GM18858 (cell line): ENCODE results near the gene SH3TC1.

Experiments used
- ATAC-seq: cut with Tn5 transposase; IDR thresholded peaks from one replicate; pipeline ENCODE4 v1.9.1; 2021; ENCODE audit not compliant: unreplicated experiment

The SH3TC1 gene

GRCh38 chr4:8163436-8164193, 35.5 kb upstream of the SH3TC1 start:
- no peak for ATAC-seq

- ATAC-seq = no peak
These were observed 34.9 kb upstream of the SH3TC1 start for GRCh38 chr4:8164194-8164565.

GRCh38 chr4:8164687-8165086, 34.4 kb upstream of the SH3TC1 start:
- no peak for ATAC-seq

- ATAC-seq = no peak
These were observed 33.7 kb upstream of the SH3TC1 start for GRCh38 chr4:8165374-8165896.

- no peak for ATAC-seq
These were observed 31.8 kb upstream of the SH3TC1 start for GRCh38 chr4:8167291-8167690.

GRCh38 chr4:8167815-8168214, 31.3 kb upstream of the SH3TC1 start:
- ATAC-seq = no peak

- ATAC-seq = no peak
These were observed 30.9 kb upstream of the SH3TC1 start for GRCh38 chr4:8168232-8168631.

GRCh38 chr4:8168832-8169598, 30.1 kb upstream of the SH3TC1 start:
- no peak for ATAC-seq

- no peak for ATAC-seq
These were observed 29.3 kb upstream of the SH3TC1 start for GRCh38 chr4:8169763-8170162.

- no peak for ATAC-seq
These were observed 28.7 kb upstream of the SH3TC1 start for GRCh38 chr4:8170341-8170740.

GRCh38 chr4:8171266-8171665, 27.8 kb upstream of the SH3TC1 start:
- ATAC-seq = no peak

GRCh38 chr4:8171984-8172924, 26.8 kb upstream of the SH3TC1 start:
- ATAC-seq = peak; percentile 72

- no peak for ATAC-seq
These were observed 25.4 kb upstream of the SH3TC1 start for GRCh38 chr4:8173492-8174242.

GRCh38 chr4:8174970-8175369, 24.1 kb upstream of the SH3TC1 start:
- no peak for ATAC-seq

GRCh38 chr4:8175686-8176085, 23.4 kb upstream of the SH3TC1 start:
- ATAC-seq = no peak

- peak; percentile 74 for ATAC-seq
These were observed 22.3 kb upstream of the SH3TC1 start for GRCh38 chr4:8176547-8177399.

- ATAC-seq = no peak
These were observed 21.5 kb upstream of the SH3TC1 start for GRCh38 chr4:8177552-8177951.

- ATAC-seq = no peak
These were observed 21.1 kb upstream of the SH3TC1 start for GRCh38 chr4:8177956-8178355.

GRCh38 chr4:8179074-8179473, 20.0 kb upstream of the SH3TC1 start:
- ATAC-seq = no peak

GRCh38 chr4:8179771-8180170, 19.3 kb upstream of the SH3TC1 start:
- no peak for ATAC-seq
